Iris pigment epithelial cell (primary cell): ENCODE measurements around the gene KPRP.

Source experiments
- DNase-seq: peaks from one replicate; pipeline ENCODE4 v3.0.0-alpha.2; 2011; ENCODE audit warnings: low read depth

Gene KPRP

DNA sequence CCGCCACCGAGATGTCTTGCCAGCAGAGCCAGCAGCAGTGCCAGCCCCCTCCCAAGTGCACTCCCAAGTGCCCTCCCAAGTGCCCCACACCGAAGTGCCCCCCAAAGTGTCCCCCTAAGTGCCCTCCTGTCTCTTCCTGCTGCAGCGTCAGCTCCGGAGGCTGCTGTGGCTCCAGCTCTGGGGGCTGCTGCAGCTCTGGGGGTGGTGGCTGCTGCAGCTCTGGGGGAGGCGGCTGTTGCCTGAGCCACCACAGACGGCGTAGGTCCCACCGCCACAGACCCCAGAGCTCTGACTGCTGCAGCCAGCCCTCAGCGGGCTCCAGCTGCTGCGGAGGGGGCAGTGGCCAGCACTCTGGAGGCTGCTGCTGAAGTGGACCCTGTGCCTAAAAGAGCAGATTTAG is 18.5 kb downstream of the KPRP start:
- DNase-seq: no peak

GRCh38 chr1:152777510-152778137 is 19.8 kb downstream of the KPRP start:
- no peak for DNase-seq

- no peak for DNase-seq
These were observed 25.3 kb downstream of the KPRP start for GRCh38 chr1:152783095-152783494.

- no peak for DNase-seq
These were observed 28.3 kb downstream of the KPRP start, which contains the start of gene LCE1E for GRCh38 chr1:152786077-152786476. TSS of gene LCE1E (plus strand) at chr1:152786257. CDS start at chr1:152787300, 1,043 bp downstream.

- DNase-seq: no peak
These were observed 37.9 kb downstream of the KPRP start for GRCh38 chr1:152795686-152796085.

DNA sequence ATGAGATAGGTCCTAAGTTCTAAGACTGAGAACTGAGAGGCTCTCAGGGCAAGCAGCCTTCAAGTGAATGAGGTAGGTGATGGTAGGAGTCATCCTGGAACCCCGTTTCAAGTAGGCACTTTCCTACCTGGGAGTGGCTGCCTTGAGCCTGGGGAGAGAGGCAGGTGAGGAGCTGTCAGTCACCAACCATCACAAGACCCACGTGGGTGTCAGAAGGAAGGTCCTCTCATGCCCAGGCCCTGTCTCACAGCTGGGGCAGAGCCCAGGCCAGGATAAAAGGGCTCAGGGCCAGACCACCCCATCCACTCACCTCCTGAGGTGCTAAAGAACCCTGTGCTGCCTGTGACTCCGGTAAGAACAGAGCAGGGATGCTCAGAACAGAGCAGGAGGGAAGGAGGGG is 38.6 kb downstream of the KPRP start, which contains the start of gene LCE1D:
TSS of gene LCE1D (plus strand) at position 301 of the 400 bp plus-strand sequence. CDS start 1,074 bp downstream, outside the sequence.
- DNase-seq: no peak

GRCh38 chr1:152801333-152801732 is 43.5 kb downstream of the KPRP start:
- DNase-seq: no peak

DNA sequence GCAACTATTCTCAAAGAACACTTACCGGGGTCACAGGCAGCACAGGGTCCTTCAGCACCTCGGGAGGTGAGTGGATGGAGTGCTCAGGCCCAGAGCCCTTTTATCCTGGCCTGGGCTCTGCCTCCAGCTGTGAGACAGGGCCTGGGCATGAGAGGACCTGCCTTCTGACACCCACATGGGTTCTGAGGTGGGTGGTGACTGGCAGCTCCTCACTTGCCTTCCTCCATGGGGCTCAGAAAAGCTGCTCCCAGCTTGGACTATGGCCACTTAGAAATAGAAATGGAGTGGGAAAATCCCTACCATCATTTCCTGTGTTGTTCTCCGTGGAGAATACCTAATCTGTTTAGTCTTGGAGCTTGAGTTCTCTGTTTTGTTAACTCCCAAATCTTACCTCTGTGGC is 48.8 kb downstream of the KPRP start, which contains the start of gene LCE1C:
TSS of gene LCE1C (minus strand) at position 76 of the 400 bp plus-strand sequence. CDS start 1,173 bp downstream, outside the sequence.
- no peak for DNase-seq

GRCh38 chr1:152811050-152811449 is 53.2 kb downstream of the KPRP start:
- DNase-seq: no peak
